H1 (cell line): ENCODE data around the gene VAMP2. TPM values are rescaled to one million over a fixed set of nuclear protein-coding genes. Genes with fewer than 3 reads are reported as not detected.

ENCODE experiments used
- CTCF ChIA-PET: fragments of 300-600 bp; sonication (Branson Sonifier 250); formaldehyde crosslinking; loops from one replicate; lab custom pipeline; 2021; ENCODE audit not compliant: partially characterized antibody; lab: Charles Lee
- POLR2A ChIA-PET: fragments of 300-600 bp; sonication (Branson Sonifier 250); formaldehyde crosslinking; loops from one replicate; lab custom pipeline; 2021; ENCODE audit warnings: inconsistent platforms; ENCODE audit not compliant: partially characterized antibody; lab: Charles Lee
- DNase-seq, 2 experiments: peaks; one replicate each; pipeline versions ENCODE4 v3.0.0 to v3.0.0-alpha.2; 2010 to 2022; ENCODE audit warnings: low spot score in 2 of 2, low read depth in 1 of 2, mixed read lengths in 1 of 2
- FAIRE-seq: peaks from 2 replicates; lab custom pipeline; 2011; peaks lifted over from hg19 to GRCh38; lab: Jason Lieb, UNC
- H2AFZ ChIP-seq: 2 replicates; pipeline ENCODE4 v1.8.1; 2012; ENCODE audit warnings: low read length, inconsistent platforms
- H2AK5ac ChIP-seq: 2 replicates; pipeline ENCODE4 v1.6.1; 2013; ENCODE audit warnings: low read depth, low read length
- H2BK120ac ChIP-seq: replicated peaks from 2 replicates; pipeline ENCODE3; 2013; ENCODE audit warnings: low read depth, low read length, inconsistent platforms
- H2BK12ac ChIP-seq: 2 replicates; pipeline ENCODE4 v1.6.1; 2013; ENCODE audit warnings: low read depth, low read length
- H2BK15ac ChIP-seq: 2 replicates; pipeline ENCODE4 v1.6.1; 2013; ENCODE audit warnings: low read length
- H2BK20ac ChIP-seq: 2 replicates; pipeline ENCODE4 v1.6.1; 2013; ENCODE audit warnings: low read length
- H2BK5ac ChIP-seq: 2 replicates; pipeline ENCODE4 v1.6.1; 2013; ENCODE audit warnings: low read depth, low read length
- H3K14ac ChIP-seq: 2 replicates; pipeline ENCODE4 v1.6.1; 2013; ENCODE audit warnings: inconsistent platforms; ENCODE audit not compliant: insufficient read length
- H3K18ac ChIP-seq: 2 replicates; pipeline ENCODE4 v1.6.1; 2013; ENCODE audit warnings: low read length; ENCODE audit errors: extremely low read depth
- H3K23ac ChIP-seq: 2 replicates; pipeline ENCODE4 v1.6.1; 2013; ENCODE audit warnings: inconsistent platforms; ENCODE audit not compliant: insufficient read length
- H3K23me2 ChIP-seq: 2 replicates; pipeline ENCODE4 v1.6.1; 2013; ENCODE audit warnings: low read depth, low read length
- H3K27ac ChIP-seq: 2 replicates; pipeline ENCODE4 v1.6.1; 2011; ENCODE audit warnings: low read depth, low read length, inconsistent platforms
- H3K27me3 ChIP-seq, 4 experiments: replicated peaks in 1 of 4; 1 replicate in 1 of 4; 2 replicates in 3 of 4; pipeline versions ENCODE4 v1.6.1 to v1.8.1; 2011 to 2013; ENCODE audit warnings: low read length in 3 of 4, mild to moderate bottlenecking in 3 of 4, inconsistent platforms in 2 of 4, mixed read lengths in 2 of 4, moderate library complexity in 1 of 4; ENCODE audit not compliant: control insufficient read depth in 3 of 4, insufficient read depth in 3 of 4; ENCODE audit errors: extremely low read depth in 1 of 4
- H3K36me3 ChIP-seq, 4 experiments: 2 replicates each; pipeline versions ENCODE4 v1.6.1 to v1.8.1; 2011 to 2013; ENCODE audit warnings: mild to moderate bottlenecking in 4 of 4, low read length in 3 of 4, moderate library complexity in 2 of 4, control low read depth in 1 of 4, inconsistent platforms in 1 of 4; ENCODE audit not compliant: insufficient read depth in 4 of 4, control insufficient read depth in 2 of 4
- H3K4ac ChIP-seq: replicated peaks from 2 replicates; pipeline ENCODE3; 2013; ENCODE audit warnings: low read length, low read depth, mixed read lengths, inconsistent platforms; ENCODE audit not compliant: insufficient read length
- H3K4me1 ChIP-seq, 4 experiments: replicated peaks in 1 of 4; 1 replicate in 1 of 4; 2 replicates in 3 of 4; pipeline versions ENCODE4 v1.6.1 to v1.8.1; 2011 to 2013; ENCODE audit warnings: low read length in 3 of 4, inconsistent platforms in 2 of 4, mixed read lengths in 1 of 4; ENCODE audit not compliant: insufficient read depth in 4 of 4, control insufficient read depth in 3 of 4
- H3K4me2 ChIP-seq, 2 experiments: 2 replicates each; pipeline versions ENCODE4 v1.6.1 to v1.8.1; 2011 to 2013; ENCODE audit warnings: low read depth in 2 of 2, low read length in 2 of 2, control low read depth in 1 of 2, inconsistent platforms in 1 of 2, mild to moderate bottlenecking in 1 of 2; ENCODE audit not compliant: insufficient read depth in 1 of 2
- H3K4me3 ChIP-seq, 4 experiments: fragments of 200-600, 300-600 bp in 1 of 4; sonication (generic), shearing (Covaris generic), sonication (Bioruptor Twin) in 1 of 4; 2 replicates each; pipeline versions ENCODE4 v1.5.1 to v1.8.1; 2011 to 2016; ENCODE audit warnings: low read length in 4 of 4, low read depth in 3 of 4, control low read depth in 2 of 4, inconsistent platforms in 2 of 4, mild to moderate bottlenecking in 2 of 4, mixed read lengths in 1 of 4, moderate library complexity in 1 of 4; ENCODE audit not compliant: insufficient read depth in 2 of 4; ENCODE audit errors: extremely low read depth in 1 of 4
- H3K56ac ChIP-seq: replicated peaks from 2 replicates; pipeline ENCODE3; 2013; ENCODE audit warnings: low read depth, mild to moderate bottlenecking, mixed read lengths, low read length, inconsistent platforms; ENCODE audit not compliant: insufficient read length
- H3K79me1 ChIP-seq: 2 replicates; pipeline ENCODE4 v1.6.1; 2013; ENCODE audit warnings: low read depth, low read length, control low read depth
- H3K79me2 ChIP-seq, 2 experiments: 2 replicates each; pipeline versions ENCODE4 v1.6.1 to v1.8.1; 2012 to 2013; ENCODE audit warnings: low read length in 2 of 2, mild to moderate bottlenecking in 2 of 2, inconsistent platforms in 1 of 2; ENCODE audit not compliant: insufficient read depth in 2 of 2, control insufficient read depth in 1 of 2
- H3K9ac ChIP-seq, 4 experiments: replicated peaks in 1 of 4; 1 replicate in 1 of 4; 2 replicates in 3 of 4; pipeline versions ENCODE4 v1.6.1 to v1.8.1; 2011 to 2013; ENCODE audit warnings: low read depth in 3 of 4, low read length in 3 of 4, control low read depth in 2 of 4, mild to moderate bottlenecking in 2 of 4, moderate library complexity in 2 of 4, inconsistent platforms in 1 of 4; ENCODE audit errors: extremely low read depth in 1 of 4
- H3K9me3 ChIP-seq, 2 experiments: 2 replicates each; pipeline versions ENCODE4 v1.6.1 to v1.8.1; 2012 to 2013; ENCODE audit warnings: mild to moderate bottlenecking in 2 of 2, moderate library complexity in 2 of 2, control low read depth in 1 of 2, inconsistent platforms in 1 of 2, low read depth in 1 of 2, low read length in 1 of 2, mixed read lengths in 1 of 2; ENCODE audit not compliant: insufficient read depth in 2 of 2
- H4K20me1 ChIP-seq, 2 experiments: replicated peaks in 1 of 2; 2 replicates each; pipeline versions ENCODE3 to v1.8.1; 2011 to 2013; ENCODE audit warnings: inconsistent platforms in 2 of 2, low read length in 2 of 2, mild to moderate bottlenecking in 1 of 2; ENCODE audit not compliant: insufficient read depth in 2 of 2, control insufficient read depth in 1 of 2
- H4K5ac ChIP-seq: 2 replicates; pipeline ENCODE4 v1.6.1; 2013; ENCODE audit warnings: low read length, low read depth, mixed read lengths, inconsistent platforms; ENCODE audit not compliant: insufficient read length
- H4K8ac ChIP-seq: 2 replicates; pipeline ENCODE4 v1.8.0; 2013; ENCODE audit warnings: mild to moderate bottlenecking, moderate library complexity, low read length, inconsistent platforms; ENCODE audit not compliant: insufficient read depth; ENCODE audit errors: extremely low read depth
- H4K91ac ChIP-seq: replicated peaks from 2 replicates; pipeline ENCODE3; 2013; ENCODE audit warnings: low read length, mixed read lengths, inconsistent platforms; ENCODE audit not compliant: insufficient read length
- BACH1 ChIP-seq: IDR thresholded peaks from 2 replicates; pipeline ENCODE4 v1.6.1; 2012; ENCODE audit warnings: low read length, improper control_type of control experiment
- CHD2 ChIP-seq: IDR thresholded peaks from 2 replicates; pipeline ENCODE4 v1.6.1; 2012; ENCODE audit warnings: low read length, improper control_type of control experiment
- CREB1 ChIP-seq: IDR thresholded peaks from 2 replicates; pipeline ENCODE4 v1.6.1; 2012; ENCODE audit warnings: inconsistent platforms
- HDAC6 ChIP-seq: IDR thresholded peaks from one replicate; pipeline ENCODE4 v1.7.1; 2012; ENCODE audit warnings: low read depth, mild to moderate bottlenecking, inconsistent platforms, low read length, moderate library complexity
- NRF1 ChIP-seq: IDR thresholded peaks from 2 replicates; pipeline ENCODE4 v1.6.1; 2011; ENCODE audit warnings: mild to moderate bottlenecking, low read depth, low read length, improper control_type of control experiment
- PHF8 ChIP-seq: fragments of 200-600 bp; sonication (generic); conservative IDR thresholded peaks from 2 replicates; pipeline ENCODE4 v1.7.1; 2012; ENCODE audit warnings: low read depth, mild to moderate bottlenecking, inconsistent platforms, low read length, moderate library complexity
- SP1 ChIP-seq: IDR thresholded peaks from 2 replicates; pipeline ENCODE4 v1.6.1; 2011; ENCODE audit warnings: low read depth, low read length
- SP2 ChIP-seq: IDR thresholded peaks from 2 replicates; pipeline ENCODE4 v1.6.1; 2012; ENCODE audit warnings: mild to moderate bottlenecking, low read length, inconsistent platforms
- SP4 ChIP-seq: IDR thresholded peaks from 2 replicates; pipeline ENCODE4 v1.6.1; 2012; ENCODE audit warnings: low read length, inconsistent platforms
- SUZ12 ChIP-seq: fragments of 200-600 bp; sonication (generic); IDR thresholded peaks from 2 replicates; pipeline ENCODE4 v1.6.1; 2012; ENCODE audit warnings: mild to moderate bottlenecking, inconsistent platforms, low read length, moderate library complexity, mixed read lengths
- TAF1 ChIP-seq: IDR thresholded peaks from 2 replicates; pipeline ENCODE4 v1.6.1; 2011; ENCODE audit warnings: mild to moderate bottlenecking, low read depth, low read length
- TAF7 ChIP-seq: optimal IDR thresholded peaks from 2 replicates; pipeline ENCODE3; 2011; ENCODE audit warnings: low read depth, mild to moderate bottlenecking, inconsistent platforms, low read length, moderate library complexity, borderline replicate concordance
- YY1 ChIP-seq: IDR thresholded peaks from 2 replicates; pipeline ENCODE4 v1.6.1; 2011; ENCODE audit warnings: low read depth, mild to moderate bottlenecking, low read length
- WGBS, 2 experiments: shearing (Covaris generic) in 1 of 2; methylation state at CpG; one replicate each; pipeline versions ENCODE4 v1.1.6 to v1.1.7; 2013 to 2015; ENCODE audit warnings: low lambda C conversion rate in 2 of 2, mixed read lengths in 2 of 2, inconsistent platforms in 1 of 2, low coverage in 1 of 2, missing lambda C conversion rate in 1 of 2; ENCODE audit not compliant: insufficient replicate concordance in 2 of 2, insufficient coverage in 1 of 2, insufficient read length in 1 of 2; ENCODE audit errors: extremely low coverage in 1 of 2, missing lambda C conversion rate in 1 of 2; 5-methylcytosine and 5-hydroxymethylcytosine counted together
- polyA plus RNA-seq, 7 experiments: library from polyadenylated mRNA; depleted of rRNA in 3 of 7; stranded (reverse) in 5 of 7; unstranded in 2 of 7; fragments of >200 nt in 5 of 7; fragments of 200-250 nt in 2 of 7; gene quantifications; 1 replicate in 5 of 7; 2 replicates in 1 of 7; 4 replicates in 1 of 7; pipeline versions ENCODE4 v1.2.1 to v1.2.3, GENCODE V29; 2011 to 2013; ENCODE audit warnings: missing spikeins in 2 of 7, mixed read lengths in 2 of 7
- total RNA-seq: library from RNA; stranded (reverse); fragmentation: NEBNext Ultra II Directional; extraction: Animal tissue kit (Norgen Biotek cat#: 25700); gene quantifications from 2 replicates; pipeline ENCODE4 v1.2.1, GENCODE V29; 2021

The VAMP2 gene
- total and polyA plus RNA-seq, 2 of the 8 experiments (the other 6 are each of a cell fraction or from before 2014, with no cell fraction given), result 19.3 to 20.5 TPM

DNA sequence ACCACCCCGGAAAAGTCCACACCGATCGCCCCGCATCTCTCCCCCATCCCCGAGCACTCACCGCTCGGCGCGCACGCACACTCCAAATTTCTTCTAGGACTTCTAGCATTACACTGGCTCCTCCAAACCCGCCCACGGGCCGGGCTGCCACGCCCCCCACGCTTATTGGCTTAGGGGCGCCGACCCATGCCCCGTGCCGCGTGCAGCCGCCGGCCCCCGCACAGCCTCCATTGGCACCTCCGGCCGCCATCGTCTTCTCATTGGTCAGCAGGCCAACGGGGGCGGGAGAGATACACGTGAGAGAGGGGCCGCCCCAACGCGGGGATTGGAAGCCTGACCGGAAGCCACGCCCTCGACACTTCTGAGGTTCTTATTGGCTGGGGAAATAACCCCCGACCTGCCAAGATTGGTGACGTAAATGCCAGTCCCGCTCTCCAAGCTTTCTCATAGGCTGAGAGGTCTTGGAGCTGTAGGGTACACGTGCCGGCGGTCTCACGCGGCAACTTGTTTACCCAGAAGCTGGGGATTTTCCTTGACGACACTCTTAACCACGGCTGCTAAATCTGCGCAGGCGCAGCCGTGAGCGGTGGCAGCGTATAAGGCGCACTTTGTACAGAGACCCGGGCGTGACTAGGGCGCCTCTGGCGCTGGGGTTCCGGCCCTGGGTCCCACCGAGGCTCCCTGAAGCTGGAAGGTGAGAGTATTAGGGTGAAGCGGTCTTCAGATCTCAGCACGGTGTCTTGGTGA, 6.3 kb downstream of the VAMP2 start:
- Histone ChIP-seq H3K79me2 (peaks cover 0 to 5% of the 10 kb centered on the region in 2 experiments; a peak in 2 of 4 replicates), H2BK12ac (peak overlapping the region; percentile 91; the same call in 1 of the 2 replicates), H4K20me1 (peaks cover 2 to 4% of the 10 kb centered on the region in 2 experiments), H2AFZ (no peak overlapping the region), H2AK5ac (peak overlapping the region; percentile 93; the same call in 1 of the 2 replicates), H4K8ac (peak overlapping the region; percentile 96), H4K5ac (peak overlapping the region; percentile 63), H3K23ac (no peak overlapping the region), H2BK15ac (0 out of 2 replicates have a peak overlapping the region, but pooled peaks have one; percentile 61), H4K91ac (no peak overlapping the region), H3K4me1 (peaks cover 12 to 35% (median 20%) of the 10 kb centered on the region in 4 experiments), H3K36me3 (peaks cover 0 to 10% (median 5%) of the 10 kb centered on the region in 4 experiments; a peak in 6 of 8 replicates), H3K4ac (peak overlapping the region; percentile 59), H3K4me2 (peak overlapping the region; percentile 96 to 100), H3K4me3 (peak overlapping the region; percentile 76 to 93 (median 85)), H3K27me3 (no peaks in the 10 kb centered on the region), H3K79me1 (0 out of 2 replicates have a peak, but pooled peaks cover 4% of the 10 kb centered on the region), H3K23me2 (peaks cover 17% of the 10 kb centered on the region), H2BK120ac (no peak overlapping the region), H2BK5ac (peak overlapping the region; percentile 94), H3K27ac (peak overlapping the region; percentile 89), H3K56ac (peak overlapping the region; percentile 17), H3K14ac (no peak overlapping the region), H3K9ac (peak overlapping the region; percentile 65 to 98 (median 88)), H3K9me3 (no peaks in the 10 kb centered on the region), H3K18ac (peak overlapping the region; percentile 32), H2BK20ac (no peak overlapping the region)
- 1% methylated on average over 59 of the region's 59 CpGs; no CpG with 5 or more reads in 1 of the 2 experiments for WGBS, 2 experiments
- CTCF ChIA-PET, result interaction anchor here (0.6 to 10.3 kb wide), 7 partner anchors 13 to 186 kb away, joined by 3 to 133 read pairs (median 4); partner anchors contain the start of genes ALOXE3 and AURKB
- FAIRE-seq, result peak; percentile 97
- POLR2A ChIA-PET, result interaction anchor here (0.6 to 15.7 kb wide), 17 partner anchors 10 to 497 kb away, joined by 3 to 289 read pairs (median 5); partner anchors contain the start of genes ALOXE3, BORCS6, CTC1 and HES7
- DNase-seq, result peak; percentile 99 to 100
- peak; percentile 40; the same call in 1 of the 2 replicates for TF ChIP-seq PHF8
- TF ChIP-seq YY1, result peak; percentile 85
- TF ChIP-seq TAF1, result peak; percentile 90
- peak; percentile 65 for TF ChIP-seq SP2
- TF ChIP-seq SP1, result peak; percentile 98
- TF ChIP-seq CHD2, result peak; percentile 85
- TF ChIP-seq HDAC6, result no peak
- no peak for TF ChIP-seq BACH1
- peak; percentile 71 for TF ChIP-seq TAF7
- TF ChIP-seq CREB1, result peak; percentile 84
- TF ChIP-seq SUZ12, result no peak
- TF ChIP-seq NRF1, result peak; percentile 88
- TF ChIP-seq SP4, result peak; percentile 98
